HG03354 (cell line): ENCODE measurements around the gene OR9K2.
"Not testable (repeated sequence)": the region's sequence is repeated elsewhere in the genome, so short reads cannot be mapped to it uniquely, and the experiment has no call there.

ENCODE experiments used
- ATAC-seq: cut with Tn5 transposase; IDR thresholded peaks from one replicate; pipeline ENCODE4 v1.9.1; 2021; ENCODE audit warnings: mild to moderate bottlenecking; ENCODE audit not compliant: unreplicated experiment, poor library complexity, severe bottlenecking

Gene OR9K2

GRCh38 chr12:55126106-55126505, at the start of gene OR9K2:
Gene OR9K2 (plus strand): TSS chr12:55126406. CDS start chr12:55129835, 3,429 bp downstream.
- no peak for ATAC-seq

- no peak for ATAC-seq
These were observed 33.6 kb upstream of the OR9K2 start for GRCh38 chr12:55092579-55092978.

DNA sequence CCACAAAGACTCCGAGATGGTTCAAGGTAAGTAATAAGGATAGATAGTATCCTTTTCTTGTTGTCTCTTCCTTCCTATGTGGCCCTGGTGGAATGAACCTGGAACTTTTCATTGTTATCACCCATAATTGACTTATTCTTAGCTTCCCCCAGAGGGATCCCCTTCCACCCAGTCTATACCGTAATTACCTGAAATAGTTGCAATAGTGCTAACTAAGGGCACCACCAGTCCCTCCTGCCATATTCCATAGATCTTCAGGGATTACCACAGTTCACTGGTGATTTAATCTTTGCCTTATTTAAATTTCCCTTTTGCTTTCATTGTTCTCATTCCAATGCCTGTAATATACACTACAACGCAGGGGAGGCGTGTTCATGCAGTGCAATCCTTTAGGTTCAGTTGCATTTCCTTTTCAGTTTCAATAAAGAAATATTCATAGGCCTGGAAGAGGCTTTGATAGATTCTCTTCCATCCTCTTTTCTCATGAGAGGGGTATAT, 13.8 kb upstream of the OR9K2 start:
- ATAC-seq = no peak

- ATAC-seq = no peak
These were observed 10.1 kb upstream of the OR9K2 start for GRCh38 chr12:55116152-55116551.

DNA sequence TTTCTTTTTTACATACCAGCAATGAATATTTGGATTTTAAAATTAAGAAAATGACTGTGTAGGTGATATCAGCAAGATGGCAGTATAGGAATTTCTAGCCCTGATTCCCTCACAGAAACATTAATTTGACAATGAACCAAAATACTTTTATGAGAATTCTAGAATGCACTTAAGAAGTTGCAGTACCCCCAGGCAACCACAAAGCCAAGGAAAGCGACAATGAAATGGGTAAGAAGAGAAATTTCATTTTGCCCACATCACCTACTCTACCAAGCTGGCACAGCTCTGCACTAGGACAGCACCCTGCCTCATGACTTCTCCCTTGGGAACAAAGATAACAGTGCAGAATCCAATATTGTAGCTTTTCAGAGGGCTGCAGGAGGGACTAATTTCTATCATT, 6.6 kb downstream of the OR9K2 start:
- no peak for ATAC-seq

GRCh38 chr12:55142669-55143565, 16.7 kb downstream of the OR9K2 start:
- no peak for ATAC-seq

GRCh38 chr12:55143566-55143870, 17.3 kb downstream of the OR9K2 start:
- no peak for ATAC-seq

GRCh38 chr12:55167010-55167640, 40.9 kb downstream of the OR9K2 start:
- ATAC-seq = not testable (repeated sequence)

GRCh38 chr12:55171445-55171844, 45.2 kb downstream of the OR9K2 start:
- no peak for ATAC-seq

GRCh38 chr12:55171846-55172245, 45.6 kb downstream of the OR9K2 start:
- not testable (repeated sequence) for ATAC-seq

- no peak for ATAC-seq
These were observed 46.5 kb downstream of the OR9K2 start for GRCh38 chr12:55172686-55173085.

- ATAC-seq = no peak
These were observed 47.2 kb downstream of the OR9K2 start for GRCh38 chr12:55173456-55173855.
